ENCODE data around the gene TAS2R3. TPM values are rescaled to one million over a fixed set of nuclear protein-coding genes. Genes with fewer than 3 reads are reported as not detected.

Gene TAS2R3
- 0.41 TPM for total RNA-seq
- long read RNA-seq = 0 reads

- Histone ChIP-seq H3K4me3 (no peak within 1 kb of the TSS), H3K36me3 (peaks cover 51% of the 10 kb centered on the region), H3K4me1 (no peaks in the 10 kb centered on the region), H3K9me3 (replicated peaks) (no peaks in the 10 kb centered on the region), H3K27ac (replicated peaks) (no peak within 1 kb of the TSS), H3K27me3 (ENCODE audit: low read depth) (no peaks in the 10 kb centered on the region)
- intact Hi-C loops (cut with micrococcal nuclease) = no loop called here
- DNase-seq = no peak
- TF ChIP-seq CTCF (IDR thresholded peaks at IDR 0.05; ENCODE audit: borderline replicate concordance) = no peak
Measured at GRCh38 chr7:141763797-141764196, at the start of gene TAS2R3. Gene TAS2R3 (plus strand): TSS chr7:141764097. CDS start chr7:141764159, 62 bp downstream.

GRCh38 chr7:141714571-141714970, 49.3 kb upstream of the TAS2R3 start:
- no peak overlapping the region for H3K4me3 ChIP-seq
- no peak overlapping the region for H3K27ac ChIP-seq (replicated peaks)
- no peaks in the 10 kb centered on the region for H3K27me3 ChIP-seq (ENCODE audit: low read depth)
- no peaks in the 10 kb centered on the region for H3K4me1 ChIP-seq
- no peak for DNase-seq
- no peak for TF ChIP-seq CTCF (IDR thresholded peaks at IDR 0.05; ENCODE audit: borderline replicate concordance)
- no peaks in the 10 kb centered on the region for H3K36me3 ChIP-seq
- intact Hi-C loops (cut with micrococcal nuclease) = no loop called here
- H3K9me3 ChIP-seq (replicated peaks) = no peaks in the 10 kb centered on the region

GRCh38 chr7:141715018-141715417, 48.9 kb upstream of the TAS2R3 start:
- TF ChIP-seq CTCF (IDR thresholded peaks at IDR 0.05; ENCODE audit: borderline replicate concordance) = no peak
- Histone ChIP-seq H3K4me1 (no peaks in the 10 kb centered on the region), H3K9me3 (replicated peaks) (no peaks in the 10 kb centered on the region), H3K36me3 (no peaks in the 10 kb centered on the region), H3K4me3 (no peak overlapping the region), H3K27ac (replicated peaks) (no peak overlapping the region), H3K27me3 (ENCODE audit: low read depth) (no peaks in the 10 kb centered on the region)
- DNase-seq = no peak
- intact Hi-C loops (cut with micrococcal nuclease) = no loop called here

GRCh38 chr7:141715794-141716689, 47.9 kb upstream of the TAS2R3 start:
- H3K27me3 ChIP-seq (ENCODE audit: low read depth) = no peaks in the 10 kb centered on the region
- no peak overlapping the region for H3K27ac ChIP-seq (replicated peaks)
- no peaks in the 10 kb centered on the region for H3K4me1 ChIP-seq
- no peak for DNase-seq
- H3K9me3 ChIP-seq (replicated peaks) = no peaks in the 10 kb centered on the region
- intact Hi-C loops (cut with micrococcal nuclease) = no loop called here
- H3K36me3 ChIP-seq = no peaks in the 10 kb centered on the region
- TF ChIP-seq CTCF (IDR thresholded peaks at IDR 0.05; ENCODE audit: borderline replicate concordance) = no peak
- H3K4me3 ChIP-seq = no peak overlapping the region

GRCh38 chr7:141717450-141717849, 46.4 kb upstream of the TAS2R3 start:
- Histone ChIP-seq H3K36me3 (no peaks in the 10 kb centered on the region), H3K4me3 (no peak overlapping the region), H3K4me1 (no peaks in the 10 kb centered on the region), H3K9me3 (replicated peaks) (no peaks in the 10 kb centered on the region), H3K27ac (replicated peaks) (no peak overlapping the region), H3K27me3 (ENCODE audit: low read depth) (no peaks in the 10 kb centered on the region)
- intact Hi-C loops (cut with micrococcal nuclease) = no loop called here
- TF ChIP-seq CTCF (IDR thresholded peaks at IDR 0.05; ENCODE audit: borderline replicate concordance) = no peak
- DNase-seq = no peak
